SU-DHL-6 (cell line): Measurements from ENCODE around the gene PAN3.
A peak's percentile ranks its signal among the peaks of the same experiment; 100 is the strongest.

Source experiments
- H2AFZ ChIP-seq: fragments of 200-600 bp; sonication (generic); 2 replicates; pipeline ENCODE4 v1.6.1; 2014; ENCODE audit warnings: low read depth, mild to moderate bottlenecking, moderate library complexity, mixed read lengths, antibody characterized with exemption, low read length; ENCODE audit not compliant: severe bottlenecking
- H3F3A ChIP-seq: fragments of 200-600 bp; shearing (Covaris generic); 2 replicates; pipeline ENCODE4 v1.6.0; 2016; ENCODE audit warnings: antibody characterized with exemption, mild to moderate bottlenecking; ENCODE audit not compliant: insufficient read depth
- H3K27ac ChIP-seq: fragments of 200-600 bp; sonication (generic); 2 replicates; pipeline ENCODE4 v1.5.1; 2016; ENCODE audit warnings: low read depth, mild to moderate bottlenecking, low read length, moderate library complexity, mixed read lengths
- H3K27me3 ChIP-seq: fragments of 200-600 bp; sonication (generic), shearing (Covaris generic); 2 replicates; pipeline ENCODE4 v1.6.0; 2014; ENCODE audit warnings: mild to moderate bottlenecking, low read length
- H3K36me3 ChIP-seq: fragments of 200-600 bp; sonication (generic); 2 replicates; pipeline ENCODE4 v1.6.1; 2014; ENCODE audit warnings: mild to moderate bottlenecking, low read length, mixed read lengths
- H3K4me2 ChIP-seq: fragments of 300-600, 200-600 bp; shearing (Covaris generic), sonication (generic); 2 replicates; pipeline ENCODE4 v1.6.0; 2014; ENCODE audit warnings: low read length, low read depth, mild to moderate bottlenecking; ENCODE audit not compliant: poor library complexity, severe bottlenecking
- H3K4me3 ChIP-seq: fragments of 200-600 bp; sonication (generic); 2 replicates; pipeline ENCODE4 v1.5.1; 2014; ENCODE audit warnings: antibody characterized with exemption, low read length, mild to moderate bottlenecking, mixed read lengths; ENCODE audit not compliant: insufficient read depth, poor library complexity, severe bottlenecking
- H3K79me2 ChIP-seq: fragments of 200-600 bp; sonication (generic); 2 replicates; pipeline ENCODE4 v1.6.1; 2014; ENCODE audit warnings: mild to moderate bottlenecking, low read length, moderate library complexity; ENCODE audit not compliant: insufficient read depth
- H3K9ac ChIP-seq: fragments of 200-600 bp; sonication (generic); 2 replicates; pipeline ENCODE4 v1.7.0; 2014; ENCODE audit warnings: mild to moderate bottlenecking, low read length
- H3K9me2 ChIP-seq: fragments of 200-600 bp; sonication (generic); replicated peaks from 2 replicates; pipeline ENCODE4 v1.6.1; 2014; ENCODE audit warnings: low read length; ENCODE audit not compliant: insufficient read depth
- H3K9me3 ChIP-seq: fragments of 200-600 bp; sonication (generic); 2 replicates; pipeline ENCODE4 v1.6.1; 2014; ENCODE audit warnings: low read length, mixed read lengths; ENCODE audit not compliant: insufficient read depth
- H4K20me1 ChIP-seq: fragments of 200-600 bp; sonication (generic); 2 replicates; pipeline ENCODE4 v1.6.1; 2014; ENCODE audit warnings: low read depth, mild to moderate bottlenecking, antibody characterized with exemption, low read length, moderate library complexity, mixed read lengths
- EZH2phosphoT487 ChIP-seq: fragments of 200-600 bp; sonication (generic), shearing (Covaris generic); conservative IDR thresholded peaks from 2 replicates; pipeline ENCODE4 v1.6.1; 2018; ENCODE audit warnings: mild to moderate bottlenecking, antibody characterized with exemption, low read length, moderate library complexity, mixed read lengths
- TF ChIP-seq, protein P1 (sequence below): fragments of 200-600 bp; sonication (generic); IDR thresholded peaks from one replicate; pipeline ENCODE4 v1.5.1; 2017; ENCODE audit warnings: antibody characterized with exemption, mild to moderate bottlenecking, low read length, moderate library complexity; ENCODE audit not compliant: insufficient read depth, poor library complexity, severe bottlenecking

Gene PAN3, protein sequence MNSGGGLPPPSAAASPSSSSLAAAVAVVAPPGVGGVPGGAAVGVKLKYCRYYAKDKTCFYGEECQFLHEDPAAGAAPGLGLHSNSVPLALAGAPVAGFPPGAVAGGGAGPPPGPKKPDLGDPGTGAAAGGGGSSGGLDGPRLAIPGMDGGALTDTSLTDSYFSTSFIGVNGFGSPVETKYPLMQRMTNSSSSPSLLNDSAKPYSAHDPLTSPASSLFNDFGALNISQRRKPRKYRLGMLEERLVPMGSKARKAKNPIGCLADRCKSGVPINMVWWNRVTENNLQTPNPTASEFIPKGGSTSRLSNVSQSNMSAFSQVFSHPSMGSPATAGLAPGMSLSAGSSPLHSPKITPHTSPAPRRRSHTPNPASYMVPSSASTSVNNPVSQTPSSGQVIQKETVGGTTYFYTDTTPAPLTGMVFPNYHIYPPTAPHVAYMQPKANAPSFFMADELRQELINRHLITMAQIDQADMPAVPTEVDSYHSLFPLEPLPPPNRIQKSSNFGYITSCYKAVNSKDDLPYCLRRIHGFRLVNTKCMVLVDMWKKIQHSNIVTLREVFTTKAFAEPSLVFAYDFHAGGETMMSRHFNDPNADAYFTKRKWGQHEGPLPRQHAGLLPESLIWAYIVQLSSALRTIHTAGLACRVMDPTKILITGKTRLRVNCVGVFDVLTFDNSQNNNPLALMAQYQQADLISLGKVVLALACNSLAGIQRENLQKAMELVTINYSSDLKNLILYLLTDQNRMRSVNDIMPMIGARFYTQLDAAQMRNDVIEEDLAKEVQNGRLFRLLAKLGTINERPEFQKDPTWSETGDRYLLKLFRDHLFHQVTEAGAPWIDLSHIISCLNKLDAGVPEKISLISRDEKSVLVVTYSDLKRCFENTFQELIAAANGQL

DNA sequence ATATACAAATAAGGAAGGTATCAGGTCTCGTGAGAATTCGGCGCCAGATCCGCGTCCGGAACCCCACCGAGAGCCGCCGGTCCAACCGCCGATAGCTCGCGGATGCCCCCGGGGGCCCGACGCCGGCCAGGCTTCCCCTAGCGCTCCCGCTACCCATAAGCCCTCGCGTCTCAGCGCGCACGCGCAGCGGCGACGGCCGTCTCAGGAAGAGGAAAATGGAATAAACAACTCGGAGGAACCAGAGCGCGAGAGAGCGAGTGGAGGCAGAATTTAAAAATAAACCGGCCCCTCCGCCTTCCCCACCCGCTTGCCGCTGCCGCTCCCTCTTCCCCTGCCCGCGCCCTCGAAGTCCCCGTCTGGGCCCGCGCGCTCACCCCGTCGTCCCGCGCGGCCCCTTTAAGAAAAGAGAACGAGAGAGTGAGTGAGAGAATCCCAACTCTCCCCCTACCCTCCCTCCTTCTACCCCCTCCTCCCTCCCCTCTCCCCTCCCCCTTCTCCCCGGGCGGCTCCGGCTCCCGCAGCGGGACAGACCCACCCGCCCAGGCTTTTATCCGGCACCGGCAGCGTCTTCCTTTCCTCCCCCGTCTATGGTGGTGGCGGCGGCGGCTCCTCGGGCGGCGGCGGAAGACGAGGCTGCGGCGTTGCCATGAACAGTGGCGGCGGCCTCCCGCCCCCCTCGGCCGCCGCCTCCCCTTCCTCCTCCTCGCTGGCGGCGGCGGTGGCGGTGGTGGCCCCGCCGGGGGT, at the start of gene PAN3:
Gene PAN3 (plus strand): TSS at position 534 of the 744 bp plus-strand sequence. CDS start 113 bp downstream, at position 647.
- H3K27ac ChIP-seq = peak within 1 kb of the TSS; percentile 89
- H3K9ac ChIP-seq = peak within 1 kb of the TSS; percentile 95
- H2AFZ ChIP-seq = peak within 1 kb of the TSS; percentile 63
- peaks cover 55% of the 10 kb centered on the region for H3K79me2 ChIP-seq
- H4K20me1 ChIP-seq = peaks cover 27% of the 10 kb centered on the region; the same call in 1 of the 2 replicates
- 0 out of 2 replicates have a peak, but pooled peaks cover 11% of the 10 kb centered on the region for H3F3A ChIP-seq
- no peaks in the 10 kb centered on the region for H3K9me3 ChIP-seq
- no peaks in the 10 kb centered on the region for H3K36me3 ChIP-seq
- no peaks in the 10 kb centered on the region for H3K27me3 ChIP-seq
- peak within 1 kb of the TSS; percentile 87 for H3K4me3 ChIP-seq
- TF ChIP-seq, protein P1, sequence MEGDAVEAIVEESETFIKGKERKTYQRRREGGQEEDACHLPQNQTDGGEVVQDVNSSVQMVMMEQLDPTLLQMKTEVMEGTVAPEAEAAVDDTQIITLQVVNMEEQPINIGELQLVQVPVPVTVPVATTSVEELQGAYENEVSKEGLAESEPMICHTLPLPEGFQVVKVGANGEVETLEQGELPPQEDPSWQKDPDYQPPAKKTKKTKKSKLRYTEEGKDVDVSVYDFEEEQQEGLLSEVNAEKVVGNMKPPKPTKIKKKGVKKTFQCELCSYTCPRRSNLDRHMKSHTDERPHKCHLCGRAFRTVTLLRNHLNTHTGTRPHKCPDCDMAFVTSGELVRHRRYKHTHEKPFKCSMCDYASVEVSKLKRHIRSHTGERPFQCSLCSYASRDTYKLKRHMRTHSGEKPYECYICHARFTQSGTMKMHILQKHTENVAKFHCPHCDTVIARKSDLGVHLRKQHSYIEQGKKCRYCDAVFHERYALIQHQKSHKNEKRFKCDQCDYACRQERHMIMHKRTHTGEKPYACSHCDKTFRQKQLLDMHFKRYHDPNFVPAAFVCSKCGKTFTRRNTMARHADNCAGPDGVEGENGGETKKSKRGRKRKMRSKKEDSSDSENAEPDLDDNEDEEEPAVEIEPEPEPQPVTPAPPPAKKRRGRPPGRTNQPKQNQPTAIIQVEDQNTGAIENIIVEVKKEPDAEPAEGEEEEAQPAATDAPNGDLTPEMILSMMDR = no peak
- TF ChIP-seq EZH2phosphoT487 = no peak
- no peaks in the 10 kb centered on the region for H3K9me2 ChIP-seq
- peak within 1 kb of the TSS; percentile 98 for H3K4me2 ChIP-seq

DNA sequence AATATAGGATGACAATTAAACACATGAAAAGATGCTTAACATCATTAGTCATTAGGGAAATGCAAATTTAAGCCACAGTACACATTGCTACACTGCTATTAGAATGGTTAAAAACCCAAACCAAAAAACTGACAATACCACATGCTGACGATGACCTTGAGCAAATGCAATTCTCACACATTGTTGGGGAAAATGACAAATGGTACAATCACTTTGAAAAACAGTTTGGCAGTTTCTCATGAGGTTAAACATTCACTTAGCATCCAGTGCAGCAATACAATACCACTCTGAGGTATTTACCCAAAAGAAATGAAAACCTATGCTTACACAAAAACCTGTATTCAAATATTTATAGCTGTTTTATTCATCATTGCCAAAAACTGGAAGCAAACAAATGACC, 49.3 kb upstream of the PAN3 start:
- Histone ChIP-seq H4K20me1 (no peaks in the 10 kb centered on the region), H3F3A (no peaks in the 10 kb centered on the region), H3K36me3 (no peaks in the 10 kb centered on the region), H3K9me3 (no peaks in the 10 kb centered on the region), H3K27ac (no peak overlapping the region), H2AFZ (no peak overlapping the region), H3K79me2 (no peaks in the 10 kb centered on the region), H3K27me3 (no peaks in the 10 kb centered on the region), H3K4me2 (no peak overlapping the region), H3K9ac (no peak overlapping the region), H3K9me2 (no peaks in the 10 kb centered on the region), H3K4me3 (no peak overlapping the region)
- TF ChIP-seq, protein P1 = no peak
- no peak for TF ChIP-seq EZH2phosphoT487

DNA sequence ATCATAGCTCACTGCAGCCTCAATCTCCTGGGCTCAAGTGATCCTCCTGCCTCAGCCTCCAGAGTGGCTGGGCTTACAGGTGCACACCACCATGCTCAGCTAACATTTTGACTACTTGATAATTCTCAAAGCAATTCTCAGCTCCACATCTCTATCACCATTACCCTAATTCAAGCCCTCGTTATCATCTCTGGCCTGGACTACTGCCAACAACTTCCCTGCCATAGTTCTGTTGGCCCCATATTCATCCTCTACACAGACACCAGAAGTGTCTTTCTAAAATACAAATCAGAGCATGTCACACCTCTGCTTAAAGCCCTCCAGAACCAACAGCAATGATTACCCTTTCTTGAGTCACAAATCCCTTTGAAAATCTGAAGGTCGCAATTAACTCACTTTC, 45.9 kb upstream of the PAN3 start:
- Histone ChIP-seq H3K9ac (no peak overlapping the region), H3F3A (no peaks in the 10 kb centered on the region), H3K27ac (no peak overlapping the region), H3K9me3 (no peaks in the 10 kb centered on the region), H3K9me2 (no peaks in the 10 kb centered on the region), H3K4me2 (no peak overlapping the region), H4K20me1 (no peaks in the 10 kb centered on the region), H2AFZ (no peak overlapping the region), H3K36me3 (no peaks in the 10 kb centered on the region), H3K4me3 (no peak overlapping the region), H3K27me3 (no peaks in the 10 kb centered on the region), H3K79me2 (no peaks in the 10 kb centered on the region)
- TF ChIP-seq EZH2phosphoT487 = no peak
- TF ChIP-seq, protein P1 = no peak
